A673 (cell line): ENCODE measurements around the gene C6orf15. TPM values are rescaled to one million over a fixed set of nuclear protein-coding genes. Genes with fewer than 3 reads are reported as not detected.
A peak's percentile ranks its signal among the peaks of the same experiment; 100 is the strongest.

ENCODE experiments used
- BruUV-seq: library from RNA; stranded (reverse); fragments of 400-500 nt; replicated peaks from 2 replicates; lab custom pipeline; 2021; lab: Mats Ljungman, UMichigan
- CTCF ChIA-PET: fragments of 300-600 bp; sonication (Branson Sonifier 250); formaldehyde crosslinking; loops from one replicate; lab custom pipeline; 2022; ENCODE audit warnings: antibody characterized with exemption; lab: Charles Lee
- POLR2A ChIA-PET: fragments of 300-600 bp; sonication (Branson Sonifier 250); formaldehyde crosslinking; loops from one replicate; lab custom pipeline; 2022; ENCODE audit warnings: antibody characterized with exemption; ENCODE audit not compliant: low non-redundant PET; lab: Charles Lee
- DNase-seq: peaks from one replicate; pipeline ENCODE4 v3.0.0-alpha.2; 2015; ENCODE audit warnings: low spot score
- H3K27ac ChIP-seq: fragments of 200-600 bp; sonication (generic); 2 replicates; pipeline ENCODE4 v1.5.1; 2016; ENCODE audit warnings: mixed run types, low read depth, mild to moderate bottlenecking, mixed read lengths, antibody characterized with exemption, low read length; ENCODE audit not compliant: poor library complexity, severe bottlenecking
- H3K27me3 ChIP-seq: fragments of 200-600 bp; sonication (generic); replicated peaks from 2 replicates; pipeline ENCODE4 v1.6.1; 2017; ENCODE audit warnings: mixed run types, low read depth, mild to moderate bottlenecking, mixed read lengths, antibody characterized with exemption, low read length; ENCODE audit not compliant: insufficient read depth, poor library complexity
- H3K36me3 ChIP-seq: fragments of 200-600 bp; sonication (generic); 2 replicates; pipeline ENCODE4 v1.6.1; 2016; ENCODE audit warnings: mixed run types, mild to moderate bottlenecking, mixed read lengths, antibody characterized with exemption, low read length; ENCODE audit not compliant: insufficient read depth, poor library complexity, severe bottlenecking
- H3K4me1 ChIP-seq: fragments of 200-600 bp; sonication (generic); 2 replicates; pipeline ENCODE4 v1.6.1; 2017; ENCODE audit warnings: mixed run types, mild to moderate bottlenecking, mixed read lengths, antibody characterized with exemption, low read length; ENCODE audit not compliant: insufficient read depth, poor library complexity, severe bottlenecking
- H3K4me3 ChIP-seq: fragments of 200-600 bp; sonication (generic); 2 replicates; pipeline ENCODE4 v1.5.1; 2016; ENCODE audit warnings: low read depth, mixed run types, mild to moderate bottlenecking, mixed read lengths, low read length; ENCODE audit not compliant: poor library complexity, severe bottlenecking
- H3K9me3 ChIP-seq: fragments of 200-600 bp; sonication (generic); 2 replicates; pipeline ENCODE4 v1.6.1; 2016; ENCODE audit warnings: mixed run types, low read depth, mild to moderate bottlenecking, mixed read lengths, antibody characterized with exemption, low read length; ENCODE audit not compliant: poor library complexity, severe bottlenecking
- CTCF ChIP-seq: fragments of 300-800, 200-600 bp; sonication (generic); conservative IDR thresholded peaks from 2 replicates; pipeline ENCODE4 v1.5.1; 2017; ENCODE audit warnings: low read depth, mild to moderate bottlenecking, antibody characterized with exemption, low read length, moderate library complexity, mixed read lengths
- EZH2 ChIP-seq: fragments of 200-600 bp; sonication (generic); IDR thresholded peaks from 2 replicates; pipeline ENCODE4 v1.6.1; 2017; ENCODE audit warnings: borderline replicate concordance, low read depth, mild to moderate bottlenecking, mixed read lengths, antibody characterized with exemption, low read length; ENCODE audit not compliant: poor library complexity, severe bottlenecking
- intact Hi-C: fragments of 100-400 bp; cut with micrococcal nuclease; formaldehyde crosslinking; loops from one replicate; pipeline ENCODE4 v1.10.0; 2022; ENCODE audit not compliant: unreplicated experiment
- total RNA-seq: library from RNA; stranded (reverse); gene quantifications from 2 replicates; pipeline ENCODE4 v1.2.3, GENCODE V29; 2021

C6orf15 gene
- total RNA-seq, 1 experiment from 2014 or later = not detected

GRCh38 chr6:31129130-31129529, 16.8 kb upstream of the C6orf15 start:
- no peak overlapping the region for H3K27ac ChIP-seq
- no peaks in the 10 kb centered on the region for H3K36me3 ChIP-seq
- no peak for DNase-seq
- H3K9me3 ChIP-seq = no peaks in the 10 kb centered on the region
- H3K4me3 ChIP-seq = no peak overlapping the region
- intact Hi-C loops = no loop called here
- no TSS peak for BruUV-seq
- POLR2A ChIA-PET = interaction anchor here (0.5 to 0.7 kb wide), 2 partner anchors 12 to 18 kb away, joined by 3 to 4 read pairs; no protein-coding TSS in a partner anchor
- no peak for TF ChIP-seq CTCF
- TF ChIP-seq EZH2 = no peak
- H3K4me1 ChIP-seq = peaks cover 16% of the 10 kb centered on the region
- no peaks in the 10 kb centered on the region for H3K27me3 ChIP-seq
- CTCF ChIA-PET = interaction anchor here (0.6 to 1.6 kb wide), 2 partner anchors 8 to 42 kb away, joined by 3 to 6 read pairs; no protein-coding TSS in a partner anchor

- Histone ChIP-seq H3K4me1 (peaks cover 16% of the 10 kb centered on the region), H3K27ac (no peak overlapping the region), H3K36me3 (no peaks in the 10 kb centered on the region), H3K9me3 (no peaks in the 10 kb centered on the region), H3K4me3 (no peak overlapping the region), H3K27me3 (no peaks in the 10 kb centered on the region)
- DNase-seq = peak; percentile 49
- ChIA-PET CTCF (interaction anchor here (0.6 to 1.6 kb wide), 2 partner anchors 9 to 41 kb away, joined by 3 to 6 read pairs; no protein-coding TSS in a partner anchor), POLR2A (no interaction called here)
- intact Hi-C loops = no loop called here
- no peak for TF ChIP-seq EZH2
- TF ChIP-seq CTCF = peak; percentile 85
- no TSS peak for BruUV-seq
Measured at GRCh38 chr6:31128093-31128676, 15.8 kb upstream of the C6orf15 start.

GRCh38 chr6:31126396-31127175, 14.2 kb upstream of the C6orf15 start:
- POLR2A ChIA-PET = no interaction called here
- BruUV-seq = no TSS peak
- no peak for TF ChIP-seq CTCF
- no peak for TF ChIP-seq EZH2
- Histone ChIP-seq H3K27ac (no peak overlapping the region), H3K36me3 (no peaks in the 10 kb centered on the region), H3K27me3 (no peaks in the 10 kb centered on the region), H3K4me3 (no peak overlapping the region), H3K4me1 (peaks cover 16% of the 10 kb centered on the region), H3K9me3 (no peaks in the 10 kb centered on the region)
- no peak for DNase-seq
- CTCF ChIA-PET = interaction anchor here (0.7 kb wide), 1 partner anchor 39 kb away, joined by 3 read pairs; no protein-coding TSS in a partner anchor
- intact Hi-C loops = no loop called here
